CD4-positive, alpha-beta T cell treated with Interleukin-17A for 4 hours (primary cell): ENCODE data around the gene A4GALT.
"Not testable (repeated sequence)": the region's sequence is repeated elsewhere in the genome, so short reads cannot be mapped to it uniquely, and the experiment has no call there.

Experiments
- DNase-seq: peaks from one replicate; pipeline ENCODE4 v3.0.0-alpha.2; 2020; ENCODE audit warnings: mixed read lengths

The A4GALT gene

DNA sequence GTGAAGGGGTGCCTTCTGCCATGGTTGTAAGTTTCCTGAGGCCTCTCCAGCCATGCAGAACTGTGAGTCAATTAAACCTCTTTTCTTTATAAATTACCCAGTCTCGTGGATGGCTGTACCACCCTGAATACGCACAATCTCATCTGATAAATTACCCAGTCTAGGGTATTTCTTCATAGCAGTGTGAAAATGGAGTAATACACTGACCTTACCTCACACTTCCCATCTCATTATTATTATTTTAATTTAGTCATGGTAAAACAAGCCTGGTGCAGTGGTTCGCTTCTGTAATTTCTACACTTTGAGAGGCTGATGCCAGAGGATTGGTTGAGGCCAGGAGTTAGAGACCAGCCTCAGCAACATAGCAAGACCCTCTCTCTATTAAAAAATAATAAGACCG, 41.0 kb downstream of the A4GALT start:
- DNase-seq = no peak

DNA sequence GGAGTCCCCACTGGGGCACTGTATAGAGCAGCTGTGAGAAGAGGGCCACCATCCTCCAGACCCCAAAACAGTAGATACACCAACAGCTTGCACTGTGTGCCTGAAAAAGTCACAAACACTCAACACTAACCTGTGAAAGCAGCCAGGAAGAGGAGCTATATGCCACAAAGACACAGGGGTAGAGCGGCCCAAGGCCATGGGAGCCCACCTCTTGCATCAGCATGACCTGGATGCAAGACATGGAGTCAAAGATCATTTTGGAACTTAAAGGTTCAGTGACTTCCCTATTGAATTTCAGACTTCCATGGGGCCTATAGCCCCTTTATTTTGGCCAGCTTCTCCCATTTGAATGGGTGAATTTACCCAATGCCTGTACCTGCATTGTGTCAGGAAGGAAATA, 41.8 kb downstream of the A4GALT start:
- no peak for DNase-seq

DNA sequence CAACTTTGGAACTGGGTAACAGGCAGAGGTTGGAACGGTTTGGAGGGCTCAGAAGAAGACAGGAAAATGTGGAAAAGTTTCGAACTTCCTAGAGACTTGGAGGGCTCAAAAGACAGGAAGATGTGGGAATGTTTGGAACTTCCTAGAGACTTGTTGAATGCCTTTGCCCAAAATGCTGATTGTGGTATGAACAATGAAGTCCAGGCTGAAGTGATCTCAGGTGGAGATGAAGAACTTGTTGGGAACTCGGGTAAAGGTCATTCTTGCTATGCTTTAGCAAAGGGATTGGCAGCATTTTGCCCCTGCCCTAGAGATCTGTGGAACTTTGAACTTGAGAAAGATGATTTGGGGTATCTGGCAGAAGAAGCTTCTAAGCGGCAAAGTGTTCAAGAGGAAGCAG, 42.7 kb downstream of the A4GALT start:
- DNase-seq = not testable (repeated sequence)

DNA sequence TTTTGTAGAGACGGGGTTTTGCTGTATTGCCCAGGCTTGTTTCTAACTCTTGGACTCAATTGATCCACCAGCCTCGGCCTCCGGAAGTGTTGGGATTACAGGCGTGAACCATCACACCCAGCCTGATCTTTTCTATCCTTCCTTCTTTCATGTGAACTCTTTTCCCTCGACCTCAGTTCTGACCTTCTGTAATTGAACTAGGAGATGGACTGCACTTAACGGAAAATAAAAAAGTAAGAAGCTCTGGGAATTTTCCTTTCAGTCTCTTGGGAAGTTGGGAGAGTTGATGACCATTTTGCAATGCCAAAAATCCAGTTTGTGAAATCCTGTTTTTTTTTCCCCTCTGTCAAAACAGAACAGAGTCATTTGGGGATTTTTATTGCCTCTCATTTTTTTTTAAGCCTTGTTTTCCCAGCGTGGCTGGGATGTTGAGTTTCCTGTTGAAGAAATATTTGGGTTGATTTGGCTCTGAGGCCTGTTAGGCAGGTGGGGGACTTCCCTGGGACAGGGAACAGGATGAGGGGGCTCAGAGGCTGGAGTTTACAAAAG, 44.5 kb downstream of the A4GALT start:
- no peak for DNase-seq

DNA sequence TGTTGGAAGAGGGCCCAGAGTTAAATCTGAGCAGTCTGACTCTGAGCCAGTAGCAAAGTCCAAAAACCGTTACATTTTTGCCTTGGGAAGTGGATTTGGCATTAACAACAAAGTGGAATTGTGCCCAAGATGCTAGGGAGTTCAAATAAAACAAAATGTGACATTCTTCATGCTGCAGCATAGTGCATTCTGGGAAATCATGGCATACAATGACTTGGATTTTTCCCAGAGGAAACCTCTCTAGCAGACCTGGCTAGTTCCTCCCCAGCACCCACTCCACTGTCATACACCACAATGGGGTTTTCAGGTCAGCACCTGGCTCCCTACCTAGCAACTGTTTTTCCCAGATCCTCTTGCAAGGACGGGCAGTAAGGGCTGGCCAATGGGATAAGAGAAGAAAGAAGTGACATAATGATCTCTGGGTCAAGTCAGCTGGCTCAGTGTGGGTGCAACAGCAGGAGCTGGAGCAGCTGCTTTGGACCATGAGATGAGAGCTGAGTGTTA, 46.7 kb downstream of the A4GALT start:
- no peak for DNase-seq

DNA sequence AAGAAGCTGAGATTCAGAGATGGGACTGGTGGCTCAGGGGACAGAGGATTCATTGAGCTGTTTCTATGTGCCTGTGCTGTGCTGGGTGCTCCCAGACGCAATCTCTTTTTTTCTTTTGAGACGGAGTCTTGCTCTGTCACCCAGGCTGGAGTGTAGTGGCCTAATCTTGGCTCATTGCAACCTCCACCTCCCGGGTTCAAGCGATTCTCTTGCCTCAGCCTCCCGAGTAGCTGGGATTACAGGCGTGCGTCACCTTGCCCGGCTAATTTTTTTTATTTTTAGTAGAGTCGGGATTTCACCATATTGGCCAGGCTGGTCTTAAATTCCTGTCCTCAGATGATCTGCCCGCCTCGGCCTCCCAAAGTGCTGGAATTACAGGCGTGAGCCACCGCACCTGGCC, 47.6 kb downstream of the A4GALT start:
- not testable (repeated sequence) for DNase-seq

DNA sequence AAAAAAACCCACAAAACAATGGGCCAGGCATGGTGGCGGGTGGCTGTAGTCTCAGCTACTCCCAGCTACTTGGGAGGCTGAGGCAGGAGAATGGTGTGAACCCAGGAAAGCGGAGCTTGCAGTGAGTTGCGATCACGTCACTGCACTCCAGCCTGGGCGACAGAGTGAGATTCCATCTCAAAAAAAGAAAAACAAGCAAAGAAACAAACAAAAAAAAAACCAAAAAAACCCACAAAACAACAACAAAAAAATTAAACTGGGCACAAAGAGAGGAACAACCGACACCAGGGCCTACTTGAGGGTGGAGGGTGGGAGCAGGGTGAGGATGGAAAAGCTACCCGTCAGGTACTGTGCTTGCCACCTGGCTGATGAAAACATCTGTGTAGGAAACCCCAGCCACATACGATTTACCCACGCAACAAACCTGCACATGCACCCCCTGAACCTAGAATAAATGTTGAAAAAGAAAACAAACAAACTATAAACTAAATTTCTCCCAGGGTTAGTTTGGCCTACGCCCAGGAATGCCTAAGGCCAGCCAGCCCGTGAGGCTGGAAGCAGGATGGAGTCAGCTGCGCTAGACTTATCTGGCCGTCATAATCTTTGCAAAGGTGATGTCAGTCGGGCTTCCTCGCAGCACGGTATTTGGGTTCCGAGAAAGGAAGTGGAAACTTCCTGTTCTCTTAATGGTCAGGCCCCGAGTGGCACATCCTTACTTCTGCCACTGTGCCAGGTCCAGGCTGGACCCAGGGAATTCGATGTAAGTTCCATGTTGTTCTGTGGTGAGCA, 49.6 kb downstream of the A4GALT start:
- no peak for DNase-seq

DNA sequence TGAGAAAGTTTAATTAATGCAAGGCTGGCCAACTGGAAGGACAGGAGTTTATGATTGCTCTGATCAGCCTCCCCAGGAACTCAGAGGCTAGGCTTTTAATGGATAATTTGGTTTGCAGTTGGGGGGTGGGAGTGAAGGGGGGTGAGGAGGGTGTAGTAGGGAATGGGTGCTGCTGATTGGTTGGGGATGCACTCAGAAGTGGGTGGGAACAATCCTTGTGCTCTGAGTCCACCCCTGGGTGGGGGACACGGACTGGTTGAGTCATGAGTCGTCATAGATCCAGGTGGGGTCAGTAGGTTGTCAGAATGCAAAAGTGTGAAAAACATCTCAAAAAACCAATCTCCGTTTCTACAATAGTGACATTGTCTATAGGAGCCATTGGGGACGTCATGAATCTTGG, 50.6 kb downstream of the A4GALT start:
- DNase-seq = no peak

DNA sequence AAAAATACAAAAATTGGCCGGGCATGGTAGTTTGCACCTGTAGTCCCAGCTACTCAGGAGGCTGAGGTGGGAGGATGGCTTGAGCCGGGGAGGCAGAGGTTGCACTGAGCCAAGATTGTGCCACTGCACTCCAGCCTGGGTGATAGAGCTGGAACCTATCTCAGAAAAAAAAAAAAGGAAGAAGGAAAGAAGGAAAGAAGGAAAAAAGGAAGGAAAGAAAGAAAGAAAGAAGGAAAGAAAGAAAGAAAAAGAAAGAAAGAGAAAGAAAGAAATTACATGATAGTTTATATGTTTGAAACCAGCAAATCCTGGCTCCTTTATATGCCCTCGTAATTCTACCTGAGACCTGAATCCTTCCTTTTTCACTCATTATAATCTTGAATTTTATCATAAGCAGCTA, 54.3 kb downstream of the A4GALT start:
- not testable (repeated sequence) for DNase-seq

DNA sequence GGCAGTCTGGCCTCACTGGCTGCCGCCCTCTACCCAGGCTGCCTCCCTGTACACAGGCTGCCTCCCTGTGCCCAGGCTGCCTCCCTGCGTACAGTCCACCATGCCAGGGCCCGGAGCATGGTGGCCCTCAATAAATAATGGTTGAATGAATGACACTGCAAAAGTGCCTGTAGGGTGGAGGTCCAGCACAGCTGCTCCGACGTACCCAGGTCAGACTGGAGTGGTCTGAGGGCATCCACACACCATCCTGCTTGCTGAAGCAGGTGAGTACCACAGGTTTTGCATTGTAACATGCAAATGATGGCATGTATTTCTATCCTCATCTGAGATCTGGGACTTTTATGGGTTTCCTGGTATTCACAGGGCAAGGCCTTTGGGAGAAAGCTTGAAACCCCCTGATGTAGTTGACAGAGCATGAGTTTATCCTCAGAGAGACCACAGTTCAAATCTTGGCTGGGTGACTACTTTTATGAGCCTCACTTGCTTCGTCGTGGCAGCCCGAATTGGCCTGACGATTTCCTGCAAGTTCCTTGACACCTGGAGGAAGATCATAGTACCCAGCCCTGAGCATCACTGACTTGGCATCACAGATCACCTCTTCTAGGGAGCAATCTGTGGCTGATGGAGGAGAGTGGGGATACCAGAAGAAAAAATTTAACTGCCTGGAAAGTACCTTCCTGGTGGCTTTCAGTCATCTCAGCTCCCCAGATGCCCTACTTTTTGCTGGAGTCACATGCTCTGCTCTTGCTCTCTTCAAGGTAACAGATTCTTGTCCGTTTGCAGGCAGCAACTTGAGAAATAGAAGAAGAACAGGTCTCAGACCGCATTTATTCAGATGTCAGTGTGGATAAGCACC, 55.5 kb downstream of the A4GALT start:
- DNase-seq = no peak

DNA sequence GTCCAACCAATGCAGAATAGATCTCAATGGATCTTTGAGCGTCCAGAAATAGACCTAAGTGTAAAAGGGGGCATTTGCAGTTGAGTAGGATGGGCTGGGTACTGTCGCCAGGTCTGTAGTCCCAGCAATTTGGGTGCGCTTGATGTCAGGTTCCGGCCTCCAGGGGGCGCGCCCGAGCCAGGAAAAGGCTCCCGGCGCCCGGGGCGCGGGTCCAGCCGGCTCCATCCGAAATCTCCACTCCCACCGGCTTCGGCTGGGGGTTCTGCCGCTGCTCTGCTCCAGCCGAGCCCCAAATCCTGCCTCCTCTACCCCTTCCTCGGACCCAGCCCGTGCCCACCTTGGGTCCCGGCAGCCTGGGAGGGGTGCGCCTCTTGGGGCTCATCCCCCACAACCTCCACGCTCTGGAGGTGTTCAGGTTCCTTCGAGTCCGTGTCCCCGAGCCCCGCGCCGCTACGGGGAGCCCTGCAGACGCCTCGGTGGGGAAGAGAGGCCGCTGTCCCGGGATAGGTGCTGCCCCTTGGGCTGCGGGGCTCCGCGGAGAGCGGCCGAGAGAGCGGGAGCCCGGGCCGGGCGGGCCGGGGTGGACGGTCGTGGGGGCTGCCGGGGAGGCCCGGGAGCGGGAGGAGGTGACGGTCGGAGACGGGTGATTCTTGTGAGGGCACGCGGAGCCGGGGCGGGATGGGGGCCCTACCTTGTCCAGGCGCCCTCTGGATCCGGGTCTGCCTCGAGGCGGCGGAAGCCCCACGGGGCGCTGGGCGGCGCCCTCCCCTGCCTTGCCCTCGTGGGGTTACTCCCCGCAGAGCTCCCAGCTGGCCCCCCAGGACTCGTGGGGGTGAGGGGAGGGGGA, 58.5 kb downstream of the A4GALT start:
- peak; percentile 90 for DNase-seq

DNA sequence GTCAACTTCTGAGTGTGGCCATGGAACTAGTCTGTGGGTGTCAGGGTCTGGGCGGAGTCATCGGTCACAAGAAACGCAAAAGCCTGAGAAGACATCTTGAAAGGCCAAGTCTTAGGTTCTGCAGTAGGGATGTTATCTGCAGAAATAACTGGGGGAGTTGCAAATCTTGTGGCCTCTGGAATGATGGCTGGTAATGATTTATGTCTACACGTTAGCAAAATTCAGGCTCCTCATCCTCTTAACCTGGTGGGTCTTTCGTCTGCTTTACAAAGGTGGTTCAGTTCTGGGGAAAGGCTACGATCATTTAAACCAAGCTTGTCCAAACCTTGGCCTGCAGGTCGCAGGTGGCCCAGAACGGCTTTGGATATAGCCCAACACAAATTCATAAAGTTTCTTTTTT, 64.1 kb downstream of the A4GALT start:
- DNase-seq = no peak

DNA sequence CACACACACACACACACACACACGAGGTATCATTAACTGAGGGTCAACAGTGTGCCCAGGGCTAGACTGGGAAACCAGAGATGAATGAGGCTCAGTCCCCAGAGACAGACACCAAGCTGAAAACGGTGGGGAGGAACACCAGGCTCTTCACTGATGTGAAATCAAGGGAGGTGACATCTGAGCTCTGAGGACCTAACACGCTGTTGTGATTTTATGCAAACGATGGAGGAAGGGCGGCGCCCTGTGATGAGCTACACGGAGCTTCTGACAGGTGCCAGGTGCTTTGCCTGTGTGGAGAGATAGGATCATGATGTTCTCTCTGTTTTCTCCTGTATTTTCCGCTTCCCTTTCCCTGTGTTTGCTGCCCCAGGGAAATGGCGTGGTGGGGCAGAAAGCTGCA, 65.0 kb downstream of the A4GALT start:
- no peak for DNase-seq

DNA sequence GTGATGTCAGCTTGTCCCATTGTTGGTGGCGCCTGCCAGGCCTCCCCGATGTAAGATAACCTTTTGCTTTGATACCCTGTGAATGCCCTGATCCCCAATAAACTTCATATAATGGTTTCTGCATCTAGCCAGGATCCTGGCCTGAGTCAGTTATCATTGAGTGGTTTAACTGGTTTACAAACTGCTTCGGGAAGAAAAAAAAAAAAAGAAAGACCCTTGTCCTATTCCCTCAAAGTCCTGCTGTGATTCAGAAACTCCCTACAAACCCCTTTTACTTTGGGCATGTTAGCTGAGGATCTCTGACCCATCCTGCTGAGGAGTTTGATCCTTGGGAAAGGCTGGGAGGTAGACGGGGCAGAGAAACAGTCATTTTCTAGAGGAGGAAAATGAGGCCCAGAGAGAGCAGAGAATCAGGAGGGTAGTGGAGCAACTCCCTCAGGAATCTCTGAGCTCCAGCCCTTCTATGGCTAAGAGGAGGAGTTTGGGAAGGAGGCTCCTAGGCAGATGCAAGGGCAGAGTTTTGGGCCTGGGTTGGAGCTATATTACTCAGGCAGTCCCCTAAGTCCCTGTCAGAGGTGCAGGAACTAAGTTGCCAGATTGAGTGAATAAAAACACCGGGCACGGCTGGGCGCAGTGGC, 66.1 kb downstream of the A4GALT start:
- no peak for DNase-seq

DNA sequence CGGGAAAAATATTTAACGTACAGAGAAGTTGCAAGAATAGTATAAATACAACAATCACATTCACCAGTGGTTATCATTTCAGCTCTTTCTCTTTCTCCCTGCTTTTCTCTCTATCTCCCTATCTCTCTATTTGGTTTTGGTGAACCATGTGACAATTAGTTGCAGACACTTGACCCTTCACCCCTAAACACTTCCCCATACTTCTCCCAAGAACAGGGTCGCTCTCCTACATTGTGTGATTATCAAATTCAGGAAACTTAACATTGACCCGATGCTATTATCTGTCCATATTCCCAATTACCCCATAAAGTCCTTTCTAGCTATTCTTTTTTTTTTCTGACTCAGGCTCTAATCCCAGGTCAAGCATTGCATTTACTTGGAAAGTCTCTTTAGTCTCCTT, 66.7 kb downstream of the A4GALT start:
- DNase-seq = no peak

DNA sequence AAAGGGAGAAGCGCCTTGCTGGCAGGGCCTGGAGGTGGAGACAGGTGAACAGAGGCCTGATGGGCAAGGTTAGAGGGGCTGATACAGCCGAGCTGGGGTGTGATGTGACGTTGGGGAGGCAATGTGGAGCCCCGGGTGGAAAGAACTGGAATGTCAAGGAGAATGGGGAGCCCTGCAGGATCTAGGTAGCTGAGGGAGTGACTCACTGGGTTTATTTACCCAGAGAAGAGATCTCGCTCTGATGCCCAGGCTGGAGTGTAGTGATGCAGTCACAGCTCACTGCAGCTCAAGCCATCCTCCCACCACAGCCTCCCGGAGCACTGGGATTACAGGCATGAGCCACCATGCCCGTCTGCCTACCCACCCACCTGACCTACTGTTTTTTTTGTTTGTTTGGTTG, 69.5 kb downstream of the A4GALT start:
- no peak for DNase-seq

DNA sequence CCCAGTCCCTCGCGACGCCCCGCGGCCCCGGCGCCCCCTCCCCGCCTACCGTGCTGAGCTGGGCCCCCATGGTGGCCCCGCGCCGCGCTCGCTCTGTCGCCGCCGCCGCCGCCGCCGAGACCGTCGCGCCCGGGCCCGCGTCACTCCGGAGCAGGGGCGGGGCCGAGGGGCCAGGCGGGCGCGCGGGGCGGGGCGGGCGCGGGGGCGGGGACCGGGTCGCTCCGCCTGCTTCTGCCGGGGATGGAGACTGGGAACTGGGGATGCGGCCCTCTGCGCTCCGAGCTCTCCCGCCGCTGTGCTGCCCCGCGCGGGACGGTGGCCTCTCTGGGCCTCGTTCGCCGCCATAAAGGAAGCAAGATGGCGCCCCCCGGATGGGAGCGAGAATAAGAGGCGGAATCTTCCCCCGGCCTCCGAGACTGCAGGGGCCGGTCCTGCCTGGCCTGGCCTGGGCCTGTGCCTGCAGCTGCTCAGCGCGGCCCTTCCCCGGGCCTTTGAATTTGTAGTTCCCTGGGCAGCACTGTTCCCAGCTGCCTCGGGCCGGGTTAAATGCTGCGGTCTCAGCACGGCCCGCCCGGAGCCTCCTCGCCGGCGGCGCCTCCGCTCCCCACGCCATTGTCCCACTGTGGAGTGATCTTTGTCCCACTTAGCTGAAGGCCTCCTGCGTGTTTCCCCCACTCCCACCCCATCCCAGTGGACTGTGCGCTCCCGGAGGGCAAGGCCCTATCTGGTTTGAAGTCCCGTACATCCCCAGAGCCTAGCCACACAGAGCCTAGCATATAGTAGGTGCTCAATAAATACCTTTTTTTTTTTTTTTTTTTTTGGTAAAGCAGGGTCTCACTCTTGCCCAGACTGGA, 71.2 kb downstream of the A4GALT start, which contains the start of gene CYB5R3:
TSS of gene CYB5R3 (minus strand) at position 147 of the 854 bp plus-strand sequence. CDS start at position 70, 77 bp downstream.
- peak; percentile 85 for DNase-seq

DNA sequence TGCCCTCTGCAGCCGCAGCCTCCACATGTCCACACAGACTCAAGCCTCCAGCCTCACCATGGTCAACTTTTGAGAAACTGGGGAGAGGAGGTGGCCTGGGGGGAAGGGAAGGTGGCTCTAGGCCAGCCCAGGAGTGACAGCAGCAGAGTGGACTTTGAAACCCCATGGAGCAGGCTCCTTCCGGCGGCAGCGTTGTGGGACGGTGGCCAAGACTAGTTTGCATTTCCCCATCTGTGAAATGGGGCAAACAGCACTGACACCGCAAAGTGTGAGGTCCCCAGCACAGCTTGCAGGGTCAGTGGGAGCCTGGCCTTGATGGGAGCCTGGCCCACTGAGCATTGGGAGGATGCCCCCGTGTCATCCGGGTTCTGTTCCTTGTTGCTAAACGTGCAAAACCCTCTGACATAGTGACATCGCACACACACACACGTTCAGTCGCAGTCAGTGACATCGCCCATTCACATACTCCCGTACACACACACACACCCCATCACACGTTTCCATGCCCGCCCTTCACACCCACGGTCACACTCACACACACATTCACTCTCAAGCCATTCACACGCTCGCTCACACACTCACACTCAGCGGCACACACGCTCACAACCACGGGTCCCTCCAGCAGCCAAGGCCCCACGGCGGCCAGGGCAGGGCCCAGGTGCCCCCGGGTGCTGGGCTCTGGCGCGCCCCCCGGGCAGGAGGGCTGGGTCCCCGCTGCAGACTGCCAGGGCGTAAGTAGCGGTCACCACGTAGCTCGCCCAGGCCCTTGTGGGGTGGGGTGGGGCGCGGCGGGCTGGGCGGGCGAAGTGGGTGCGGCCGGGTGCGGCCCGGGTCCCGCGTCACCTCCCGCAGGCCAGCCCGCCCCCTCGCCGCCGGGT, 72.1 kb downstream of the A4GALT start:
- DNase-seq = peak; percentile 48

DNA sequence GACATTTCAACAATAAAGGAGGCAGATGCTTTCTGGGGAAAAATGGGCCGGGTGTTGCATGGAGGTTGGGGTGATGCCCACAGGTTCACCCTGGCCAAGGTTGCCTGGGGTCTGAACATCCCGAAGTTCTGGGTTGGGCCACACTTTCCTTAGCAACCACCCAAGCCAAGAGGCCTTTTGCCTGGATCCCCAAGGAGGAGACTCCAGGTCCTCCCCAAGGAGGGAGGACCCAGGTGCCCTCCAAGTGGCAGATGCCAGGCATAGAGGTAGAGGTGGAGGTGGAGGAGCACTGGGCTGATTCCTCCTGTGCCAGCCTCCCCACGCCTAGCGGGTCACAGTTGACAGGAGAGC, 72.7 kb downstream of the A4GALT start:
- no peak for DNase-seq
